Large intestine (tissue), 3 donors: ENCODE measurements around the gene TCF4. TPM values are rescaled to one million over a fixed set of nuclear protein-coding genes. Genes with fewer than 3 reads are reported as not detected.

Source experiments
- DNase-seq, 2 donors: peaks; one replicate each; pipeline versions ENCODE4 v3.0.0 to v3.0.0-alpha.2; 2013
- H3K27ac ChIP-seq: one replicate; pipeline ENCODE4 v1.5.1; 2013; ENCODE audit warnings: low read length
- H3K27me3 ChIP-seq: 2 replicates; pipeline ENCODE4 v1.6.1; 2013; ENCODE audit warnings: low read length; ENCODE audit not compliant: control insufficient read depth, insufficient read depth
- H3K36me3 ChIP-seq: 2 replicates; pipeline ENCODE4 v1.6.1; 2013; ENCODE audit warnings: low read length; ENCODE audit not compliant: control insufficient read depth, insufficient read depth
- H3K4me1 ChIP-seq: one replicate; pipeline ENCODE4 v1.6.1; 2013; ENCODE audit warnings: low read length; ENCODE audit not compliant: control insufficient read depth, insufficient read depth
- H3K4me3 ChIP-seq: one replicate; pipeline ENCODE4 v1.5.1; 2013; ENCODE audit warnings: low read length
- H3K9me3 ChIP-seq: one replicate; pipeline ENCODE4 v1.6.1; 2013; ENCODE audit warnings: mild to moderate bottlenecking, low read depth, low read length, moderate library complexity; ENCODE audit not compliant: control insufficient read depth
- WGBS: methylation state at CpG from one replicate; pipeline ENCODE4 v1.1.5; 2013; ENCODE audit warnings: low lambda C conversion rate; ENCODE audit not compliant: insufficient coverage; 5-methylcytosine and 5-hydroxymethylcytosine counted together
- polyA plus RNA-seq: library from polyadenylated mRNA; unstranded; fragments of 120-200 nt; gene quantifications from one replicate; pipeline ENCODE4 v1.2.1, GENCODE V29; 2013

The TCF4 gene
- polyA plus RNA-seq, 1 donor, result 42.5 TPM

DNA sequence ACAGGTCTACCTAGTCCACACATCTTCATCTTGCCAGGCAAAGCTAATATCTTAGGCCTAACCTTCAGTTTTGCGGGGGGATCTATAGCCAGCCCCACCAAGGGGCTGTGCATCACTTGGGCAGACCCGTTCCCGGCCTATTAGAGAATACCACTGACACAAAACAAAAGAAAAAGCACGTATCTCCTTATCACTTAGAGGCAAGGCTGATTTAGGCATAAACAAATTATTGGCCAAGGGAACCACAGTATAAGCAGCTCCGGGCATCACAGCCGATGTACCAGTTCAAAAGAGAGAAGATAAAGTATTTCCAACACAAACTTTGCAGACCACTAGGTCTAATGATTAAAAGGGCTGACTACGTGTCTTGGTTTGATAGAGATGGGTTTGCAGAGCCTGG is 248.0 kb downstream of the TCF4 start:
- Histone ChIP-seq H3K27ac (no peak overlapping the region), H3K4me3 (no peak overlapping the region), H3K36me3 (no peaks in the 10 kb centered on the region), H3K4me1 (no peaks in the 10 kb centered on the region), H3K27me3 (peaks cover 2% of the 10 kb centered on the region), H3K9me3 (no peaks in the 10 kb centered on the region)
- DNase-seq, result no peak
- 60% methylated on average over 1 of the region's 7 CpGs for WGBS

DNA sequence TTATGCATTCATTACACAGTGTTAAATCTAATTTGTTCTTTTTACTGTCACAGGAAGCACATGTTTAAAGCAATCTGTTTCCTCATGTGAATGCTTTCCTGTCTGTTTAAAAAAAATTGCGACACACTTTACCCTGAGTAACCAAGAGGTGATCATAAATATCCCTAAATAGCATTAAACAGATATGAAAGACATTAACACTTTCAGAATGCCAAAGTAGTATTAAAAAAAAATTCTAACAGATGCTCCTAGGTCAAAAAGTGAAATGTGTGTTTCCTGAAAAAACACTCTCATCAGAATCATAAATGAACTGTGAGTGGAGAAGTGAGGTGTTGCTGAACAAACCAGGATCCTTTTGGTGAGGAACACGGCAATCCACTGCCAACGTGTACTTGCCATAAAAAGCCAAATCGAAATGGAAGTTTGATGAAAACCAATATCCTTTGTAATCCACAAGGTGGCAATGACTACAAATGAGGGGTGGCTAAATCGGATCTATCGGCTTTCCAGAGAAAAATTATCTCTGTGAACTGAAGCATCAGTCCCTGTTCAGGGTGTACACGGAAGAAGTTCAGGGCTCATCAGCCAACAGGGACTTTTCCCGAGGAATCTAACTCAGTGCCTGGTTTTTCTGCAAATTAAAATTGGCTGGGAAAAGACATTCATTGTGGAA is 248.9 kb downstream of the TCF4 start:
- Histone ChIP-seq H3K36me3 (no peaks in the 10 kb centered on the region), H3K27ac (peak overlapping the region; percentile 15), H3K27me3 (peaks cover 2% of the 10 kb centered on the region), H3K4me1 (no peaks in the 10 kb centered on the region), H3K9me3 (no peaks in the 10 kb centered on the region), H3K4me3 (no peak overlapping the region)
- WGBS, result 74% methylated on average over 5 of the region's 8 CpGs
- no peak for DNase-seq

DNA sequence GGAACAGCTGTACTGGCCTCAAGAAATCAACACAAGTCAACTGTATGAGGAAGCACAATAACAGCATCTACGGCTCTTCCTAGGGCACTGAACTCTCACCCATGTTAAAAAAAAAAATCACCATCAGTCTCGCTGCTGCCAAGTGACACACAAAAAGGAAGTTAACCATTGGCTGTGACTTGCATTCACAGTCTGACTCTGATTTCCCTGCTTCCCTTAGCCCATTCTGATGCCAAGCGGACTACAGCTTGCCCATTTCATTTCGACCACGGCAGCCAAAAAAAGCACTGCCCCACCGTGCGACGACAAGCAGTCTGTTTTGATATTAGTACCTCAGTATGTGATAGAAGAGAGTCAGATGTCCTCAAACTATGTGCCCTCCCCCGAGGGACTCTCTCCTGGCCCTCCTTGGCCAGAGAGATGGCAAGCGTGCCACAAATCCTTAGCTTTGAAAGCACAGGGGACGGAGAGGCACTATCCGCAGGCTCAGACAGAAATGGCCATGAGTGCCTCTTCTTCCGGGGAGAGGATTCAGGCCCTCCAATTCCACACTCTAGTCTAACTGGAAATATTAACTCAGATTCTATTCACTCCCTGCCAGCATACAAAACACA is 250.0 kb downstream of the TCF4 start:
- Histone ChIP-seq H3K27me3 (peaks cover 2% of the 10 kb centered on the region), H3K4me3 (no peak overlapping the region), H3K9me3 (no peaks in the 10 kb centered on the region), H3K36me3 (no peaks in the 10 kb centered on the region), H3K4me1 (no peaks in the 10 kb centered on the region), H3K27ac (peak overlapping the region; percentile 32)
- no peak for DNase-seq
- WGBS, result no CpG with 5 or more reads among the region's 13 CpGs

DNA sequence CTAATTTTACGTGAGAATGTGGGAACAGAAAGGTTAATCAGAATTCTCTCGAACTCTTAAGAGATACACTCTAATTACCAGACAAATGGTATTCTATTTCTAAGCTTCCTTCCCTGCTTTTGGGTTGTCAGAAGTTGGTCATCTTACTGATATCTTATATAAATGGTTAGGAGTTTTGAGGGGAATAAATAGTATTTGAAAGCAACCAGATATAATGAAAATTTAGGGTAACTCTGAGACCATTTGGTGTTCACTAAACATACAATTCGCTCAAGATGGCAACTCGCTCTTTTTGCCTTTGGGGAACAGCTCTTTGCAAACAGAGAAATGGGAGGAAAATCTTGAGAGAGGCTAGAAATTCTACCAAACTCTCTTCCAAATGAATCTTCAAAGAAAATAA is 250.9 kb downstream of the TCF4 start:
- Histone ChIP-seq H3K27me3 (peaks cover 2% of the 10 kb centered on the region), H3K4me1 (no peaks in the 10 kb centered on the region), H3K9me3 (no peaks in the 10 kb centered on the region), H3K4me3 (no peak overlapping the region), H3K36me3 (no peaks in the 10 kb centered on the region), H3K27ac (no peak overlapping the region)
- DNase-seq, result no peak
- 75% methylated on average over 1 of the region's 4 CpGs for WGBS

DNA sequence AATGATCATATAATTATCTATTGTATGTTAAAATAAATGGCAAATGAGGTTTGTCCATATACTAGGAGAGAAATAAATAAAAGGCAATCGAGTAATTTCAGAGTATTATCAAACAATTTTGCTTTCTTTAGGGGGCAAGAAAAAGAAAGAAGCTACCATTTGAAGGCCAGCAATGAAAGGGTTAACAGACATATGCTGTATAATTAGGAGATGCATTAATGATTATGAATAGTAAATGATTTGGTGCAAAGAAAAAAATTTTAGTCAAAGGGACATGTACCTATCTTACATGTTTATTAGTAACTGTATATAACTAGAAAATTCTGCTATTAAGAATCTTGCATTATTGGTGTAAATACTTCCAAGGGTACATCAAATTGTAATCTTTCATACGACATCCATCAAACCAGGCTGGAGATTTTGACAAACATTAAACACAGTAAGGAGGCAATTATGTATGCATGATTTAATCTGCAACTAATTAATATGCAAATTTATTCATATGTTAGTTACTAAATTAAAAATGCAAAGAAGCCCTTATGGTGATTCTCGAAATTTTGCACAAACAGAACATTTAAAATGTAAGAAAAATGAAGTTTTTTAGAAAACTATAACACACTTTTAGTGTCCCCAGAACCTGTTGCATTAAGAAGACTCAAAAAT is 251.4 kb downstream of the TCF4 start:
- Histone ChIP-seq H3K36me3 (no peaks in the 10 kb centered on the region), H3K4me3 (no peak overlapping the region), H3K9me3 (no peaks in the 10 kb centered on the region), H3K4me1 (no peaks in the 10 kb centered on the region), H3K27ac (no peak overlapping the region), H3K27me3 (peaks cover 2% of the 10 kb centered on the region)
- no peak for DNase-seq
- WGBS, result 68% methylated on average over 2 of the region's 3 CpGs

DNA sequence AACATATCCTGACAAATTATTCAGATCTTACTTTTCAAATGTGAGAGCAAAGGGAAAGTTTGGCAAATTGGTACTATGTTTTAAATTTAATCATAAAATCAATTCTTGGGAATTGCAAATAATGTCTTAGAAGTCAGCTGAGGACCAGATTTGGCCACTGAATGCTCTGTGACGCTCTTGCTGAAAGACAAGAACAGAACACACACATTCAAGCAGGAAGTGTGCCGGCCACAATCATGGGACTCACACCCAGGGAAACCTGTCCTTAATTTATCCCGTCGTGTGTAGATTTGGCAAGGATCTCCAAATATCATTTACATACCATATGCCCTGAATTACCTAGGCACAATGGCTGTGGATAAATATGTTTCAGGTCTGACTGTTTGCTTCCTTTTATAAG is 253.1 kb downstream of the TCF4 start:
- no peak overlapping the region for H3K4me3 ChIP-seq
- no CpG with 5 or more reads among the region's 4 CpGs for WGBS
- no peak for DNase-seq
- H3K27ac ChIP-seq, result no peak overlapping the region
- no peaks in the 10 kb centered on the region for H3K4me1 ChIP-seq
- H3K36me3 ChIP-seq, result no peaks in the 10 kb centered on the region
- H3K27me3 ChIP-seq, result peaks cover 2% of the 10 kb centered on the region
- H3K9me3 ChIP-seq, result no peaks in the 10 kb centered on the region

DNA sequence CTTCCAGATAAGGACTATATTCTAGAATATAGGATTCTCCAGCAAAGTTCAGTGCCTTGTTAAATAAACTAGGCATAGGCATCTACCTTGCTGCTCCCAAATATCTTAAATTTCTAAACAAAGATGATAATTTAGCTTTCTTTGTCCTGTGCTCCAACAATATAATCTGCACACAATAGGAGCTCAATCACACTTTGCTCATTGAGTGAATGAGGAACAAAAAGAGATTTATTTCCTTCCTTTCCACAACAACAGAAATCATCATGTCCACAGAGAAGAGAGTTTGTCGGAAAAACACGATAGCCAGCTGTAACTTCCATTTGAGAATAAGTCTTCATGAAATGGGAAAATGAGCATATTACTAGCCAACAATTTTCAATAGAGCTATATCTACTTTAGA is 256.7 kb downstream of the TCF4 start:
- no peaks in the 10 kb centered on the region for H3K27me3 ChIP-seq
- H3K4me1 ChIP-seq, result no peaks in the 10 kb centered on the region
- no peak overlapping the region for H3K27ac ChIP-seq
- H3K4me3 ChIP-seq, result no peak overlapping the region
- no peaks in the 10 kb centered on the region for H3K36me3 ChIP-seq
- WGBS, result no CpG with 5 or more reads among the region's 2 CpGs
- no peaks in the 10 kb centered on the region for H3K9me3 ChIP-seq
- DNase-seq, result no peak

DNA sequence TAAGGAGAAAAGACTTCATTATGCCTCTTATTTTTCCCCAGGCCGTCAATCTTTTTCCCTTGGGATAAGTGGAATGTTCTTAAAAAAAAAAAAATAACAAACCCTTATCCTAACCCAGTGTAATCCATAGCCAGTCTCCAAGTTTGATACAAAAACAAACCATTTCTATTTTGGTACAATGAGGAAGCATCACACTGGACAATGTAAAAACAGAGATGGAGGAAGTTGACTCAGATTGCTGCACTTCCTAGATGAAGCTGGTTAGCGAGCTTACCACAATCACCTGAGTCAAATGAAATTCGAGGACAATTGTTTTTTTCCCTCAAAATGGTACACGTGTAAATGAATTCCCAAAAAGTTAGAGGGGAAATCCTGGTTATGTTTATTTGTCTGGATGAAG is 259.7 kb downstream of the TCF4 start:
- DNase-seq, result no peak
- Histone ChIP-seq H3K4me1 (no peaks in the 10 kb centered on the region), H3K9me3 (no peaks in the 10 kb centered on the region), H3K4me3 (no peak overlapping the region), H3K27ac (no peak overlapping the region), H3K27me3 (peaks cover 11% of the 10 kb centered on the region), H3K36me3 (no peaks in the 10 kb centered on the region)
- WGBS, result 58% methylated on average over 2 of the region's 4 CpGs

DNA sequence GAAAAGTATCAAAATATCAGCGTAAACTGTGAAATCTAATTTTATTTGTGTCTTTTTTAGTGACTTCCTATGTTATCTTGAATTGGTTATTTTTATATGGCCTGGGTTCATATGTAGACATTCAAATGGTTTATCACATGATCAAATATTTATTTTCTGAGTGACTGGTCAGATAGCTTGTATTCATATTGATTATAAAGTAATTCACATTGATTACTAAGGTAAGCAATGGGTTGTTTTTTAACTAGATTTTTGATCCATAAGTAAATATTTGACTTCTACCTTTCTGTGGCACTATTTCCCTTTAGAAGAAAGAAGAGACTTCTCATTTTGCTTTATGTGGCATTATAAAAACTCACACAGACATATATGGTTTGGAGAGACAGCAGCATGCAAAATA is 260.5 kb downstream of the TCF4 start:
- Histone ChIP-seq H3K9me3 (no peaks in the 10 kb centered on the region), H3K27me3 (peaks cover 19% of the 10 kb centered on the region), H3K36me3 (no peaks in the 10 kb centered on the region), H3K4me1 (no peaks in the 10 kb centered on the region), H3K27ac (no peak overlapping the region), H3K4me3 (no peak overlapping the region)
- WGBS, result no CpG with 5 or more reads among the region's 1 CpG
- DNase-seq, result no peak

DNA sequence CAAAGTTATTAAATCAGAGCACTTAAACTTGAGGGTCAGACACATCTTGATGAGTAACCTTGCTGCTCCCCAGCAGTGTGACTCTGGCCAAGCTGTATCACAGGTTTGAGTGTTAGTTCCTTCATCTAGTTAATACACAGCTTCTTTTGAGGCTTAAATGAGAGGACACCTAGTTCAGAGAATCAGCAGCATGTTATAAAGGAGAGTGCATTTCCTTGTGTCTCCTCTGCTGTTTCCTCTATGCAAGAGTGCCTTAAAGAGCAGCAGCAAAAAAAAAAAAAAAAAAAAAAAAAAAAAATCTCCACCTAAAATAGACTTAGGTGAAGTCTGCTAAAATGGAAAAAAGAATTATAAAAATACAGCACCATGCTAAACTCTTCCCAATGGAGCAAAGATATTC is 261.9 kb downstream of the TCF4 start:
- no peaks in the 10 kb centered on the region for H3K4me1 ChIP-seq
- H3K27me3 ChIP-seq, result peaks cover 33% of the 10 kb centered on the region
- H3K9me3 ChIP-seq, result no peaks in the 10 kb centered on the region
- no peaks in the 10 kb centered on the region for H3K36me3 ChIP-seq
- DNase-seq, result no peak
- H3K27ac ChIP-seq, result no peak overlapping the region
- H3K4me3 ChIP-seq, result no peak overlapping the region

DNA sequence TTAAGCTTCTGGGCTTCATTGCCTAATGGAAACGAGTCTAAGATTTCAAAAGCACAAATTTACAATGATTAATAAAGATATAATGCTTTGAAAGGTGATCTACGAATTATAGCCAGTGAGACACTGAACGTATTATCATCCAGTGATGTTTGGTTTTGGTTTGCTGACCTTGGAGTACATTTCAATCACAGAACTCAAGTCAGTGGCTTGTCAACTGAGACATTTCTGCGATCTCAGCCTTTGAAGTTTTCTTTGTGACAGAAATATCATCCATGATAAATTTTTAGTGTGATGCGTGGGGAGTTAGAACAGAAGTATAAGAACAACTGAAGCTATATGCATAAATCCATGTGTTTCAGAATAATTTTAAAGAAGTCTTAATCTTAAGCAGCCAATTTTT is 263.8 kb downstream of the TCF4 start:
- no peak for DNase-seq
- Histone ChIP-seq H3K9me3 (no peaks in the 10 kb centered on the region), H3K4me1 (no peaks in the 10 kb centered on the region), H3K4me3 (no peak overlapping the region), H3K27me3 (peaks cover 39% of the 10 kb centered on the region), H3K27ac (no peak overlapping the region), H3K36me3 (no peaks in the 10 kb centered on the region)
- WGBS, result 35% methylated on average over 2 of the region's 5 CpGs
